Pons (tissue), 1 donor: ENCODE results near the gene CDX1.

Experiments used
- DNase-seq: peaks from one replicate; pipeline ENCODE4 v3.0.0-alpha.2; 2016; ENCODE audit warnings: low spot score

CDX1 gene

DNA sequence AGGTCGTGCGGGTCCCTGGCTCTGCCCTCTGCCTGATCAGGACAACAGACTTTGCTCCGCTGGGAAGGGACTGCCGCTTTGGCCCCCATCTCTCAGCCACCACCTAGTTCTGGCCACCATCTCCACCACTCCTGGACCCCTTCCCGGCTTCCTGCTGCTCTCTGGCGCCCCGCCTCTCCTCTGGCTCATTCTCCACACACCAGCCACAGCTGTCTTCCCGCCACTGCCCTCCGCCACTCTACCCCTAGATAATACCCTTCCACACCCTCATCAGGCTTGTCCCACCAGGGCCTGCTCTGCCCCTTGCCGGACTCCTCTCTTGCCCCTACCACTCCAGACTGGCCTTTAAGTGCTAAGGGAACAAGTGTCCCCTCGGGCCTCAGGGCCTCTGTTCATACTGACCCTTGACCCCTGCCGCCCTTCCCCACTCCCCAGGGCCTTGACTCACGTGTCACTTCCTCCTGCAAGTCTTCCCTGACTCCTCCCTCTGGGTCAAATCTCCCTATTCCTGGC lies 3.0 kb upstream of the CDX1 start:
- no peak for DNase-seq

GRCh38 chr5:150164211-150164980 lies 2.2 kb upstream of the CDX1 start:
- DNase-seq: no peak

- no peak for DNase-seq
Measured at GRCh38 chr5:150166037-150166649, 435 bp upstream of the CDX1 start.

DNA sequence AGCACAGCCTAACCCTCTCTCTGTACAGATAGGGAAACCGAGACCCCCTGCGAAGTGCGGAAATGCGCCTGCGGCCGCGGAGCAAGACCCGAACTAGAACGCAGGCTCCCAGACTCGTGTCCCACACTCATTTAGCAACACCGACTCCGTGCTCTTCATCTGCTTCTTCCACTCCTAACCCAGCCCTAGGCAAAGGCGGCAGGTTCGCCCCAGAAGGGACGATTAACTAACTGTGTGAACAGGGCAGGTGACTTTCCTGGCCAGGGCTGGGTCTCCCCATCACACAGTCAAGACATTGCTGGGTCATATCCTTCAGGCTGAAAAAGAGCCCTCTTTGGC lies 903 bp downstream of the CDX1 start:
- no peak for DNase-seq

DNA sequence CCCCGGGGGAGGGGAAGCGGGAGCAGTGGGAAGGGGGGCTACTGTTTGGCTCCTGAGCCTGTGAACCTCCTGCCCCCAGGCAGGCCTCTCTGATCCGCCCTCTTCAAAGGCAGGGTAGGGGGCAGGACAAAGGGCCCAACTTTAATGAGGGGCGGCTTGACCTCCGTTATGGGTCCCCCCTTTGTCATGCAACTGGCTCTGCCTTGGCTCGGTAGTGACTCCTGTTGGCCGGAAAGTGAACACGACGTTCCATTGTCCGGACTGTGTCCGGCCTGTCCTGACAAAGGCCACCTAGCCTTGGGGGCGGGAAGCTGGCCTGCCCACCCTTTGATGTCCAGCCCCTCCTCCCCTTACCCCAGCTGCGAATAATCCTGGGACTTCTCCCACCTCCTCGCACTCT lies 1.3 kb downstream of the CDX1 start:
- no peak for DNase-seq

DNA sequence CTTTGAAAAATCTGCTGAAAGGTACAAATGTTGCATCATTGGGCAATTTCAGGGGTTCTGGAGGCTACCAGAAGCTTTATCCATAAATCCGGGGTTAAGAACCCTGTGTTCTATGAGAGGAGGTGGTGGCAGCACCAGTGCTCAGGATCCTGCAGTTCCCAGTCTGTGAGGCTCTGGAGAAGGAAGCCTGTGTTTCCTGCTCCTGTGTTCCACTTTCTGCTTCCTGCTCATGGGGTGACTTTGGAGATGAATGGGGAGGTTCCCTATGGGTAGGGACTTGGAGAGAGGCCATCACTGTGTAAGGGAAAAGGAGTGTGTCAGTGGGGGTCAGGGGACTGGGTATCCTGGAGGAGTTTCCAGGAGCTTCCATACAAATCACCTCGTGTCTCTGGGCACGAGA lies 2.3 kb downstream of the CDX1 start:
- DNase-seq: no peak

DNA sequence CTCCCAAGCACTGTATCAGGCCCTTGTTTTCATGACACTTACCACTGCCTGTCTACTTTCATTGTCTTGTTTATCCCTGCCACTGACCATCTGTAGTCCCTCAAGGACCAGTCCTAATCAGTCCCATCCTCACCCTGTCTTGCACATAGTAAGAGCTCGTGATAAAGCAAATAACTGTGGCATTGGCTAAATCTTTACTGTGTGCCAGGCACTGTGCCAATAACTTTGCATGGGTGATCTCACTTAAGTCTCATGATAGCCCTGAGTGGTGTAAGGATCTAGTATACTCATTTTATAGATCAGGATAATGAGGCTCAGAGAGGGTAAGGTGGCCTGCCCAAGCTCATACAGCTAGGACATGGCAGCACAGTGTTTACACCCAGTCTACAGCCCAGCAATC lies 5.6 kb downstream of the CDX1 start:
- DNase-seq: no peak

GRCh38 chr5:150172556-150172955 lies 6.0 kb downstream of the CDX1 start:
- DNase-seq: no peak

- DNase-seq: no peak
Measured at GRCh38 chr5:150173161-150173560, 6.6 kb downstream of the CDX1 start.

DNA sequence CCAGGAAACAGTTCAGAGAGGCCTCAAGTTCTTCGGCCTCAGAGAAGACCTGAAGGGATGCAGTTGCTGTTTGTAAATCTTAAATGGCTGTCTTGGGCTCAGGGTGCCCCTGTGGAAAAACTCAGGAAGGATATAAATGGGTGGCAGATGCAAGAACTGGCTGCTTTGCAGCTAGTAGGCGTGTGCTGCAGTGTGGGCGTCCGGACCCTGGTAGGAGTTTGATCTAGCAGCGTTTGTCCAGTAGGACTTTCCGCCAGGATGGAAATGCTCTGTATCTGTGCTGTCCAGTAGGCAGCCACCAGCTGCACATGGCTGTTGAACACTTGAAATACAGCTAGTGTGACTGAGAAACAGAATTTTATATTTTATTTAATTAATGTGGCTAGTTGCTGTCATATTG lies 7.7 kb downstream of the CDX1 start:
- no peak for DNase-seq

GRCh38 chr5:150175076-150175475 lies 8.5 kb downstream of the CDX1 start:
- no peak for DNase-seq

DNA sequence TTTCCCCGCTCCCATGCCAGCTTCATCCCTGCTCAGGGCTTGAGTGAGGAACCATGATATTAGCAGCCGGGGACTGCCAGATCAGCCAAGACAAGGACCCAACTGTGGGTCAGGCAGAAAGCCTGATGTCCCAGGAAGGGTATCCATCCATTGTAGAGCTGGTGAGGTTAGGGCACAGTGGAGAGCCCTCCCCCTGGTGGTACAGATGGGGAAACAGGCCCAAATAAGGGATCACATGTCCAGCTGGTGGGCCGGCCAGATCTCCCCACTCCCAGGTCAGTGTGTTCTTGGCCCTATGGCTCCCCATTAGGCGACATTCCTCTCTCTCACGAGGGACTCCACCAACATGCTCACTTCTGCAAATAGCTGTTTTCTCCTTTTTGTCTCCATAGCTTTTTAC lies 9.0 kb downstream of the CDX1 start:
- no peak for DNase-seq

GRCh38 chr5:150176745-150177477 lies 10.3 kb downstream of the CDX1 start:
- DNase-seq: no peak

DNA sequence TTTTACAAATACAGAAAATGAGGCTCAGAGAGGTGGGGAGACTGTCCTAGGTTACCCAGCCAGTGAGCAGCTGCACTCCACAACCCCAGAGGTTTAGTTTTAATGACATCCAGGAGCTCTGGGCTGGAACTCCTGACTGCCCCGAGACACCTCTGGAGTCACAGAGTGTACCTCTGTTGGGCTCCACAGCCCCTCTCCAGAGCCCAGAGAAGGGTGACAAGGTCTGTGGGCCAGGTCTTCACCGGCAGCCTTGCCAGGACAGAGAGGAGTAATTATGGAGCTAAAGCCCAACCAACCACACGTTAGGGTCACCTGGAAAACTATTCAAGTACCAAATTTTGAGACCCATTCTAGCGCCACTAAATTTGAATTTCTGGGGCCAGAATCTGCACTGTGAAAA lies 11.1 kb downstream of the CDX1 start:
- no peak for DNase-seq

- no peak for DNase-seq
Measured at GRCh38 chr5:150178262-150178661, 11.7 kb downstream of the CDX1 start.

DNA sequence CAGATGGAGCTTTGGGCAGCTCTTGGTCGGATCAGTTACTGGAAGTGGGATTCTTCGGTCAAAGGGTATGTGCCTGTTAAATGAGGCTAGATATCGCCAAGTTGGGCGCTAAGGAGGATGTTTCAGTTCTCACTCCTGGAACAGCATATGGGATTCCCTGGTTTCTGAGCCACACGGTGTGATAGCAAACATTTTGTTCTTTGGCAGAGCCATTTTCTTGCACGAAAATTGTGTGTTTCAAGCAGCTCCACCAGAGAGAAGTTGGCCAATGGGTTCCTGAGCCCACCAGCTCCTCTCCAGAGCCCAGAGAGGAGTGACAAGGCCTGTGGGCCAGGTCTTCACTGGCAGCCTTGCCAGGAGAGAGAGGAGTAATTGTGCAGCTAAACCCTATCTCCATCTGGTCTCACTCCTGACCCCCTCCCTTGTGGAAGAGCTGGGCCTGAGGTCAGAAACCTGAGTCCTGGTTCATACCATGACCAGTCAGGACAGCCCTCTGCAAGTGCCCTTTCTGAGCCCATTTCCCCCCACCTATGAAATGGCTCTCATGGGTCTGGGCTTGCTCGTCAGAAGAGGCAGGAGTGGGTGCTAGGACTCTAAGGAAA lies 12.5 kb downstream of the CDX1 start:
- DNase-seq: no peak

GRCh38 chr5:150180241-150181026 lies 13.9 kb downstream of the CDX1 start:
- DNase-seq: peak; percentile 66

DNA sequence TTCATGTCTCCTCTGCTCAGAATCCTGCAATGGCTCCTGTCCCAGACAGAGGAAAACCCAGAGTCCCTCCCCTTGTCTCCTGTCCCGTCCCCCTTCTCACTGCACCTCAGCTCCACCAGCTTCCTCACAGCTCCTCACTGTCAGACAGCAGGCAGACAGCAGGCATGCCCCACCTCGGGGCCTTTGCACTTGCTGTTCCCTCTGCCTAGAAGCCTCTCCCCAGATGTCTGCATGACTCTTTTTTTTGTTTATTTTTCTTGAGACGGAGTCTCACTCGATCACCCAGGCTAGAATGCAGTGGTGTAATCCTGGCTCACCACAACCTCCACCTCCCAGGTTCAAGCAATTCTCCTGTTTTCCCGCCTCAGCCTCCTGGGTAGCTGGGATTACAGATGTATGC lies 14.4 kb downstream of the CDX1 start:
- no peak for DNase-seq

GRCh38 chr5:150181766-150182545 lies 15.4 kb downstream of the CDX1 start:
- no peak for DNase-seq

DNA sequence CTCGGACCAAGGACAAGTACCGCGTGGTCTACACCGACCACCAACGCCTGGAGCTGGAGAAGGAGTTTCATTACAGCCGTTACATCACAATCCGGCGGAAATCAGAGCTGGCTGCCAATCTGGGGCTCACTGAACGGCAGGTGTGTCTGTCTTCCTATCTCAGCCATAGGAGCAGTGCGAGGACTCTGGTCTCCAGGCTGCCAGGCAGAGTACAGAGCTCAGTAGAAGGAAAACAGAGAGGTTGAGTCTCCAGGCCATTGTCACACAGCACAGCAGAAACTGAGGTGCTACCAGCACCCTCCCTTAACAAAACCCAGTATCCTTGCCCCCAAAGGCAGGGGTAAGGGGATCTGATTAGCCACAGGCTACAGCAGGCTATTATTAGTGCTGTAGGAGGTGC lies 16.2 kb downstream of the CDX1 start:
- DNase-seq: no peak

- no peak for DNase-seq
Measured at GRCh38 chr5:150183436-150183835, 16.9 kb downstream of the CDX1 start.
